ENCODE results near the gene RASGRP1. TPM values are rescaled to one million over a fixed set of nuclear protein-coding genes. Genes with fewer than 3 reads are reported as not detected.

The RASGRP1 gene
- total RNA-seq, 1 experiment from 2014 or later: 1.6 TPM

DNA sequence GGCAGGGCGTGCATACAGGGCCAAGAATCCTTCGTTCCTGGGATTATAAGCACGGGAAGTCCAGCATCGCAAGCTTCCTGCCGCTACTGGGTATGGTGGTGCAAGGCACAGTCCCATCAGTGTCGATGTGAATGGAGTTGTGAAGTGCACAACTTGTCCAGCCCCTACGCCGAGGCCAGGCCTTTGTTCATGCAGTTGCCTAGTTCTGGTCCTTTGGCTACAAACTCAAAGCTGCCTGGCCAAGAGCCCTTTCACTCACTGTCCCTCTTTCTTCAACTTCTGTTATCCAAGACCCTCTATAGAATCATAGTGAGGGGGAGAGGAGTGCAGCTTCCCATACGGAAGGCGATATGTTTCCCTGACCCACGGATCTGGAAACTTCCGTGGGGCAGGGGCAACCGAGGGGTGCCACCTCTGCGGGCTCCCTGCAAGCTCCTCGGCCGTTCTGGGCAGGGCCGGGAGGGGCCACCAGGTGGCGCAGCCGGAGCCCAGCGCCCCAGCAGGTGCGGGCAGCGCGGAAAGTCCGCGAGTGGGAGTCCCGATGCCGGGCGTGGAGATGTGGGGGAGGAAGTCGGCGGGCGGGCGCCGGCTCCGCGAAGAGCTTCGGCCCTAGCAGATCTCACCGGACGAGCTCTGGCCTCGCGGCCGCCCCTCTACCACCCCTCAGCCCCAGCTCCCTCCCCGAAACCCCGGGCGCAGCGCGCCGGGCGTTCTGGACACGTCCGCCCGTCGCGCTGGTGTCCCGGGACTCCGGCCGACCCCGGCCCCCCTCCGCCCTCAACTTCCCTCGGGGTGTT lies 693 bp downstream of the RASGRP1 start:
- Histone ChIP-seq H3K4me3 (replicated peaks in 1 of 2; ENCODE audit: low read depth in 1 of 2, low read length in 2 of 2) (peak overlapping the region; percentile 41 to 53), H3K9me2 (ENCODE audit: insufficient read depth) (no peaks in the 10 kb centered on the region), H3K36me3 (ENCODE audit: control insufficient read depth in 1 of 2, insufficient read depth in 2 of 2, low read length in 2 of 2) (no peaks in the 10 kb centered on the region), H2AFZ (ENCODE audit: low read depth, low read length, poor library complexity, severe bottlenecking) (peak overlapping the region; percentile 51), H3K4me2 (ENCODE audit: low read length) (peak overlapping the region; percentile 76), H3K9ac (ENCODE audit: low read length) (no peak overlapping the region), H4K20me1 (ENCODE audit: insufficient read depth) (no peaks in the 10 kb centered on the region), H3K27me3 (ENCODE audit: insufficient read depth, low read length) (0 out of 2 replicates have a peak, but pooled peaks cover 4% of the 10 kb centered on the region), H3K79me2 (ENCODE audit: insufficient read depth, low read length) (no peaks in the 10 kb centered on the region), H3K4me1 (ENCODE audit: control insufficient read depth in 1 of 2, insufficient read depth in 2 of 2, low read length in 2 of 2) (peaks cover 2 to 12% of the 10 kb centered on the region in 2 experiments; a peak in 1 of 4 replicates), H3K27ac (ENCODE audit: low read depth, low read length) (no peak overlapping the region; the same call in 1 of the 2 replicates), H3K9me3 (ENCODE audit: control insufficient read depth in 1 of 2, insufficient read depth in 1 of 2, low read depth in 1 of 2, low read length in 2 of 2) (no peaks in the 10 kb centered on the region)
- CTCF ChIA-PET: interaction anchor here (0.7 to 1.8 kb wide), 32 partner anchors 9 to 568 kb away, joined by 3 to 20 read pairs (median 5); no protein-coding TSS in a partner anchor
- TF ChIP-seq POLR2AphosphoS5 (IDR thresholded peaks at IDR 0.05; ENCODE audit: low read depth, low read length): no peak
- TF ChIP-seq EZH2 (IDR thresholded peaks at IDR 0.05): no peak
- TF ChIP-seq, protein P1, sequence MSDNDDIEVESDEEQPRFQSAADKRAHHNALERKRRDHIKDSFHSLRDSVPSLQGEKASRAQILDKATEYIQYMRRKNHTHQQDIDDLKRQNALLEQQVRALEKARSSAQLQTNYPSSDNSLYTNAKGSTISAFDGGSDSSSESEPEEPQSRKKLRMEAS (IDR thresholded peaks at IDR 0.05): no peak
- TF ChIP-seq, protein P2, sequence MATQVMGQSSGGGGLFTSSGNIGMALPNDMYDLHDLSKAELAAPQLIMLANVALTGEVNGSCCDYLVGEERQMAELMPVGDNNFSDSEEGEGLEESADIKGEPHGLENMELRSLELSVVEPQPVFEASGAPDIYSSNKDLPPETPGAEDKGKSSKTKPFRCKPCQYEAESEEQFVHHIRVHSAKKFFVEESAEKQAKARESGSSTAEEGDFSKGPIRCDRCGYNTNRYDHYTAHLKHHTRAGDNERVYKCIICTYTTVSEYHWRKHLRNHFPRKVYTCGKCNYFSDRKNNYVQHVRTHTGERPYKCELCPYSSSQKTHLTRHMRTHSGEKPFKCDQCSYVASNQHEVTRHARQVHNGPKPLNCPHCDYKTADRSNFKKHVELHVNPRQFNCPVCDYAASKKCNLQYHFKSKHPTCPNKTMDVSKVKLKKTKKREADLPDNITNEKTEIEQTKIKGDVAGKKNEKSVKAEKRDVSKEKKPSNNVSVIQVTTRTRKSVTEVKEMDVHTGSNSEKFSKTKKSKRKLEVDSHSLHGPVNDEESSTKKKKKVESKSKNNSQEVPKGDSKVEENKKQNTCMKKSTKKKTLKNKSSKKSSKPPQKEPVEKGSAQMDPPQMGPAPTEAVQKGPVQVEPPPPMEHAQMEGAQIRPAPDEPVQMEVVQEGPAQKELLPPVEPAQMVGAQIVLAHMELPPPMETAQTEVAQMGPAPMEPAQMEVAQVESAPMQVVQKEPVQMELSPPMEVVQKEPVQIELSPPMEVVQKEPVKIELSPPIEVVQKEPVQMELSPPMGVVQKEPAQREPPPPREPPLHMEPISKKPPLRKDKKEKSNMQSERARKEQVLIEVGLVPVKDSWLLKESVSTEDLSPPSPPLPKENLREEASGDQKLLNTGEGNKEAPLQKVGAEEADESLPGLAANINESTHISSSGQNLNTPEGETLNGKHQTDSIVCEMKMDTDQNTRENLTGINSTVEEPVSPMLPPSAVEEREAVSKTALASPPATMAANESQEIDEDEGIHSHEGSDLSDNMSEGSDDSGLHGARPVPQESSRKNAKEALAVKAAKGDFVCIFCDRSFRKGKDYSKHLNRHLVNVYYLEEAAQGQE (IDR thresholded peaks at IDR 0.05; ENCODE audit: low read depth): no peak
- TF ChIP-seq ZFX (IDR thresholded peaks at IDR 0.05): no peak; the same call in 1 of the 2 replicates
- TF ChIP-seq EZH2phosphoT487 (IDR thresholded peaks at IDR 0.05; ENCODE audit: borderline replicate concordance): no peak
- TF ChIP-seq CEBPB (IDR thresholded peaks at IDR 0.05; ENCODE audit: low read depth): no peak
- no peak for TF ChIP-seq YY1 (IDR thresholded peaks at IDR 0.05; ENCODE audit: extremely low read depth, insufficient replicate concordance, low read depth, low read length)
- TF ChIP-seq CBX3 (IDR thresholded peaks at IDR 0.05; ENCODE audit: low read depth): no peak
- peak; percentile 37; the same call in 1 of the 2 replicates for TF ChIP-seq RAD21 (IDR thresholded peaks at IDR 0.05; ENCODE audit: low read depth)
- TF ChIP-seq, protein P3, sequence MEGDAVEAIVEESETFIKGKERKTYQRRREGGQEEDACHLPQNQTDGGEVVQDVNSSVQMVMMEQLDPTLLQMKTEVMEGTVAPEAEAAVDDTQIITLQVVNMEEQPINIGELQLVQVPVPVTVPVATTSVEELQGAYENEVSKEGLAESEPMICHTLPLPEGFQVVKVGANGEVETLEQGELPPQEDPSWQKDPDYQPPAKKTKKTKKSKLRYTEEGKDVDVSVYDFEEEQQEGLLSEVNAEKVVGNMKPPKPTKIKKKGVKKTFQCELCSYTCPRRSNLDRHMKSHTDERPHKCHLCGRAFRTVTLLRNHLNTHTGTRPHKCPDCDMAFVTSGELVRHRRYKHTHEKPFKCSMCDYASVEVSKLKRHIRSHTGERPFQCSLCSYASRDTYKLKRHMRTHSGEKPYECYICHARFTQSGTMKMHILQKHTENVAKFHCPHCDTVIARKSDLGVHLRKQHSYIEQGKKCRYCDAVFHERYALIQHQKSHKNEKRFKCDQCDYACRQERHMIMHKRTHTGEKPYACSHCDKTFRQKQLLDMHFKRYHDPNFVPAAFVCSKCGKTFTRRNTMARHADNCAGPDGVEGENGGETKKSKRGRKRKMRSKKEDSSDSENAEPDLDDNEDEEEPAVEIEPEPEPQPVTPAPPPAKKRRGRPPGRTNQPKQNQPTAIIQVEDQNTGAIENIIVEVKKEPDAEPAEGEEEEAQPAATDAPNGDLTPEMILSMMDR (IDR thresholded peaks at IDR 0.05 in 2 of 3, conservative IDR thresholded peaks at IDR 0.05 in 1 of 3; ENCODE audit: borderline replicate concordance in 1 of 3, insufficient read depth in 1 of 3, low read depth in 2 of 3, low read length in 2 of 3): peak; percentile 55 to 94 (median 83)
- TF ChIP-seq ELF1 (IDR thresholded peaks at IDR 0.05; ENCODE audit: borderline replicate concordance, low read depth): no peak
- RAD21 ChIA-PET (ENCODE audit: low non-redundant PET in 1 of 2, low total read pairs in 2 of 2, uncharacterized antibody in 2 of 2, unreplicated experiment in 2 of 2): interaction anchor here (0.7 to 1.4 kb wide), 6 partner anchors 54 to 568 kb away, joined by 3 to 4 read pairs (median 4); no protein-coding TSS in a partner anchor
- BruUV-seq (replicated peaks): no TSS peak
- intact Hi-C loops (cut with micrococcal nuclease): loop anchor here (1.0 to 10.0 kb wide), 3 partner anchors 83 to 559 kb away; no protein-coding TSS in a partner anchor
- POLR2A ChIA-PET: interaction anchor here (1.0 kb wide), 1 partner anchor 109 kb away, joined by 3 read pairs; no protein-coding TSS in a partner anchor
- DNase-seq (ENCODE audit: low read depth, low spot score): peak; percentile 8
- ATAC-seq: peak; percentile 92

Measured in HCT116 (cell line).